ENCODE results near the gene STRA8. TPM values are rescaled to one million over a fixed set of nuclear protein-coding genes. Genes with fewer than 3 reads are reported as not detected.
A peak's percentile ranks its signal among the peaks of the same experiment; 100 is the strongest.

The STRA8 gene
- total and polyA plus RNA-seq, 9 donors, result not detected

GRCh38 chr7:135190703-135191102, 42.9 kb upstream of the STRA8 start:
- no peak for DNase-seq
- H3K4me3 ChIP-seq, result no peak overlapping the region
- no peak overlapping the region for H3K27ac ChIP-seq
- no peak for TF ChIP-seq EP300 (IDR thresholded peaks at IDR 0.05)
- no peak for TF ChIP-seq CTCF (IDR thresholded peaks at IDR 0.05)
- no peak for TF ChIP-seq POLR2A (IDR thresholded peaks at IDR 0.05)
- intact Hi-C loops (cut with DNase I), result no loop called here
- H3K4me1 ChIP-seq (ENCODE audit: insufficient read depth), result peaks cover 14% of the 10 kb centered on the region
- no peaks in the 10 kb centered on the region for H3K36me3 ChIP-seq
- no peaks in the 10 kb centered on the region for H3K27me3 ChIP-seq
- no peaks in the 10 kb centered on the region for H3K9me3 ChIP-seq

GRCh38 chr7:135192914-135193536, 40.6 kb upstream of the STRA8 start:
- peak overlapping the region; percentile 65 to 83 for H3K27ac ChIP-seq
- intact Hi-C loops (cut with DNase I), result no loop called here
- H3K9me3 ChIP-seq, result no peaks in the 10 kb centered on the region
- DNase-seq, result peak in 2 of 5 donors; percentile 48 to 56
- H3K4me3 ChIP-seq, result no peak overlapping the region
- 37 to 65% (median 50%) methylated on average over 11 of the region's 11 CpGs for WGBS, 3 donors
- no peaks in the 10 kb centered on the region for H3K36me3 ChIP-seq
- no peak for TF ChIP-seq EP300 (IDR thresholded peaks at IDR 0.05)
- H3K27me3 ChIP-seq, result no peaks in the 10 kb centered on the region
- peaks cover 14% of the 10 kb centered on the region for H3K4me1 ChIP-seq (ENCODE audit: insufficient read depth)

- H3K9me3 ChIP-seq, result no peaks in the 10 kb centered on the region
- no peaks in the 10 kb centered on the region for H3K27me3 ChIP-seq
- H3K4me1 ChIP-seq (ENCODE audit: insufficient read depth), result peaks cover 14% of the 10 kb centered on the region
- no peaks in the 10 kb centered on the region for H3K36me3 ChIP-seq
- 12 to 36% (median 16%) methylated on average over 10 of the region's 10 CpGs for WGBS, 3 donors
- peak; percentile 72 to 86 (median 82) for DNase-seq
- TF ChIP-seq CTCF (IDR thresholded peaks at IDR 0.05) (no peak), EP300 (IDR thresholded peaks at IDR 0.05) (no peak), POLR2A (IDR thresholded peaks at IDR 0.05) (no peak)
- intact Hi-C loops (cut with DNase I), result no loop called here
- H3K4me3 ChIP-seq, result no peak overlapping the region
- peak overlapping the region; percentile 65 to 83 for H3K27ac ChIP-seq
Measured at GRCh38 chr7:135193615-135194081, 40.0 kb upstream of the STRA8 start.

GRCh38 chr7:135194494-135195095, 39.0 kb upstream of the STRA8 start:
- WGBS, 3 donors, result 74 to 89% (median 82%) methylated on average over 12 of the region's 12 CpGs
- no peak for TF ChIP-seq CTCF (IDR thresholded peaks at IDR 0.05)
- intact Hi-C loops (cut with DNase I), result no loop called here
- Histone ChIP-seq H3K4me1 (ENCODE audit: insufficient read depth) (peaks cover 14% of the 10 kb centered on the region), H3K4me3 (no peak overlapping the region), H3K36me3 (no peaks in the 10 kb centered on the region), H3K9me3 (no peaks in the 10 kb centered on the region), H3K27ac (peak overlapping the region; percentile 65 to 83), H3K27me3 (no peaks in the 10 kb centered on the region)
- DNase-seq, result no peak

- 81 to 90% (median 89%) methylated on average over 4 of the region's 4 CpGs for WGBS, 3 donors
- intact Hi-C loops (cut with DNase I), result no loop called here
- no peak overlapping the region for H3K4me3 ChIP-seq
- DNase-seq, result no peak
- H3K36me3 ChIP-seq, result no peaks in the 10 kb centered on the region
- peak overlapping the region; percentile 65 to 83 for H3K27ac ChIP-seq
- no peaks in the 10 kb centered on the region for H3K9me3 ChIP-seq
- H3K4me1 ChIP-seq (ENCODE audit: insufficient read depth), result peaks cover 14% of the 10 kb centered on the region
- TF ChIP-seq CTCF (IDR thresholded peaks at IDR 0.05) (no peak), EP300 (IDR thresholded peaks at IDR 0.05) (no peak), POLR2A (IDR thresholded peaks at IDR 0.05) (no peak)
- H3K27me3 ChIP-seq, result no peaks in the 10 kb centered on the region
Measured at GRCh38 chr7:135195156-135195555, 38.5 kb upstream of the STRA8 start.
